Choroid plexus epithelial cell (primary cell): ENCODE measurements around the gene SLC48A1.

Experiments
- DNase-seq: peaks from one replicate; pipeline ENCODE4 v3.0.0-alpha.2; 2010; ENCODE audit warnings: low read depth
- H3K4me3 ChIP-seq: 2 replicates; pipeline ENCODE4 v1.5.1; 2011; ENCODE audit warnings: low read depth, mild to moderate bottlenecking, control low read depth, low read length, moderate library complexity
- TF ChIP-seq, protein P1 (sequence below): conservative IDR thresholded peaks from 2 replicates; pipeline ENCODE4 v1.5.1; 2011; ENCODE audit warnings: low read depth, mild to moderate bottlenecking, control low read depth, inconsistent platforms, low read length, moderate library complexity

SLC48A1 gene

DNA sequence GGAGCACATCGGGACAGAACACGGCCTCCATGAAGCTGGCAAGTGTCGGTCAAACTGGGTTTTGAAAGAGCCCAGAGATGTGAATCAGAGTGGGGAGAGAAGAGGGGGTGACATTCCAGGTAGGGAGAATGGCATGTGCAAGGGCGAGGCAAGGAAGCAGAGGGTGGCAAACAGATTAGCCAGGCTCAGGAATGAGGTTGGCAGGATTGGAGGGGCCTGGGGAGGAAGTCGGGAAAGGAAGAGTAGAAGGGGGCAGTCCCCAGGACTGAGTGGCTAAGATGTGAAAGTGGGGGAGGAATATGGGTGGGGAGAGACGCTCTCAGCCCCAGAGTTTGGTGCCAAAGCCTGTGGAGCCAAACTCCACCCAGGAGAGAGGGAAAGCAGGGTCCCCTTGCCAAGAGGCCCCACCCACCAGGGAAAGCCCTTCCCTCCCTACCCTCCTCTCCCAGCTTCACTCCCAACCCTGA, 52.2 kb downstream of the SLC48A1 start:
- no peak overlapping the region for H3K4me3 ChIP-seq
- no peak for DNase-seq
- TF ChIP-seq, protein P1, sequence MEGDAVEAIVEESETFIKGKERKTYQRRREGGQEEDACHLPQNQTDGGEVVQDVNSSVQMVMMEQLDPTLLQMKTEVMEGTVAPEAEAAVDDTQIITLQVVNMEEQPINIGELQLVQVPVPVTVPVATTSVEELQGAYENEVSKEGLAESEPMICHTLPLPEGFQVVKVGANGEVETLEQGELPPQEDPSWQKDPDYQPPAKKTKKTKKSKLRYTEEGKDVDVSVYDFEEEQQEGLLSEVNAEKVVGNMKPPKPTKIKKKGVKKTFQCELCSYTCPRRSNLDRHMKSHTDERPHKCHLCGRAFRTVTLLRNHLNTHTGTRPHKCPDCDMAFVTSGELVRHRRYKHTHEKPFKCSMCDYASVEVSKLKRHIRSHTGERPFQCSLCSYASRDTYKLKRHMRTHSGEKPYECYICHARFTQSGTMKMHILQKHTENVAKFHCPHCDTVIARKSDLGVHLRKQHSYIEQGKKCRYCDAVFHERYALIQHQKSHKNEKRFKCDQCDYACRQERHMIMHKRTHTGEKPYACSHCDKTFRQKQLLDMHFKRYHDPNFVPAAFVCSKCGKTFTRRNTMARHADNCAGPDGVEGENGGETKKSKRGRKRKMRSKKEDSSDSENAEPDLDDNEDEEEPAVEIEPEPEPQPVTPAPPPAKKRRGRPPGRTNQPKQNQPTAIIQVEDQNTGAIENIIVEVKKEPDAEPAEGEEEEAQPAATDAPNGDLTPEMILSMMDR, result no peak

DNA sequence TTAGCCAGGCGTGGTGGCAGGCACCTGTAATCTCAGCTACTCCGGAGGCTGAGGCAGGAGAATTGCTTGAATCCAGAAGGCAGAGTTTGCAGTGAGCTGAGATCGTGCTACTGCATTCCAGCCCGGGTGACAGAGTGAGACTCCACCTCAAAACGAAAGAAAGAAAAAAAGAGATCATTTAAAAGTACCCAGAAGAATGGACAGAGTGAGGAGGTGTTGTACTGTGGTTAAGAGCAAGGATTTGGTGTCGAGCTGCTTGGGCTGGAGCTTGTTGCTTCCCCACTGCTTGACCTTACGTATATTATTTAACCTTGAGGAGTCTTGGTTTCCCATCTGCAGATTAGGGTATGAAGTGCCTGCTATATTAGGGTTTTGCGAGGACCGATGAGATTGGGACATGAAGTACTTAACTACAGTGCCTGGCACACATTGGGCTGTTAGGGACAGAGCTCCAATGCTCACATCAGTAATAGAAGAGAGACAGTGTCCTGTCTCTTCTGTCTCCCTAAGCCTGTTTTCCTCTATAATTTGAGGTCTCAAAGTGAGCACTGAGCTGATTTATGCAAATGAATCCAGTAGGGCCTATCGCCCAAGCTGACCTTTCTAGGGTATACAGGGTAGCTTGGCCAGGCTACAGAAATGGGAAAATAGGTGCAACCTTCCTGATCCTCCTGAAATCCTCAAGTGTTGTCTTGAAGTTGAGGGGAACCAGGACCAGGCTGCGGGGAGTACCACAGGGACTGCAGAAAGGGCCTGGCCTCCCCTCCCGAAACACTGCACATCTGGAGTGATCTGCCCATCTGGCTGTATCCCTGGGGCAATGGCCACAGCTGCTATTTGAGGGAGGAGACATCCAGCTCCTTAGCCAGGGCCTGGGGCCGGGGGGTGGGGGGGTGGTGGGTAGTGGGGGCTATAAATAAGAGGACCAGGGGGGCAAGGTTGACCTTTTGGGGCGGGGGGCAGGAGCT, 55.3 kb downstream of the SLC48A1 start:
- H3K4me3 ChIP-seq, result no peak overlapping the region
- TF ChIP-seq, protein P1, result no peak
- DNase-seq, result no peak

DNA sequence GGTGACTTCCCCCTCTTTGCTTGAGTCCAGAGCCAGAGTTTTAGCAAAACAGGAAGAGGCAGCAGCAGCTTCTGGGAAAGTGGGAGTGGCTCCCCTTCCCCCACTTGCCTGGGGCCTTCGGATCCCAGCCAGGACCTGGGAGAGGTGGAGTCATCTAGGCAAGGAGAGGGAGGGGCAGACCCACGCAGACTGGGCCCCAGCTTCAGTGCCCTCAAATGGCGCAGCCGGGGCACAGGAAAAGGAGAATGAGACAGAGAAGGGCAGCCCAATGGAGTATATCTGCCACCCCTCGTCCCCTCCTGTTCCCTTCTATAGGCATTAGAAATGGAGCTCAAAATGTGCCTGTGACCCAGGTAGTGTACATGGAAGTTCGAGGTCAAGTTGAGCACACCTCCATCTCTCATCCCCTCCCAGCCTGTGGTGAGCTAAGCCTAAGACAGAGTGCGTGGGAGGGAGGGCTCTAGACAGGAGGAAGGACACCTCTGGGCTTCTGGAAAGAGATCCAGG, 56.0 kb downstream of the SLC48A1 start:
- DNase-seq, result peak; percentile 60
- no peak overlapping the region for H3K4me3 ChIP-seq
- TF ChIP-seq, protein P1, result no peak

DNA sequence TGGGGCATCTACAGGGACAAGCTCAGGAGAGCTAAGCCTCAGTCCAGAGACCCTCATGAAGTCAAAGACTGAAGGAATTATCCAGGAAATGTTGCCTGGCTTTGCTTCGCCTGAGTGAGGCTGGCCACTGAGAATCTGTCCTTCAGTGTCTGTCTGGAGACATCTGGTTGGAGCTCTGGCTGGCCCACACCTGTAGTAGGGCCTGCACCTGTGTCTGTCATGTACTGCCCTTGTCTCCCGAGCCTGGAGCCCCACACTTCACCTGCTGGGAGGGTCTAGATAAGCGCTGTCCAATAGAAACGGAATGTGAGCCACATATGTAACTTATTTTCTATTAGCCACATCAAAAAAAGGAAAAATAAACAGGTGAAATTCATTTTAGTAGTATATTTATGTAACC, 56.5 kb downstream of the SLC48A1 start:
- DNase-seq, result no peak
- no peak overlapping the region for H3K4me3 ChIP-seq
- TF ChIP-seq, protein P1, result no peak
